Osteocyte (in vitro differentiated cells): ENCODE results near the gene DCDC2C. TPM values are rescaled to one million over a fixed set of nuclear protein-coding genes. Genes with fewer than 3 reads are reported as not detected.
"Not testable (repeated sequence)": the region's sequence is repeated elsewhere in the genome, so short reads cannot be mapped to it uniquely, and the experiment has no call there.

Experiments
- DNase-seq: peaks from one replicate; pipeline ENCODE4 v3.0.0; 2021; ENCODE audit warnings: mixed read lengths; ENCODE audit not compliant: unreplicated experiment; ENCODE audit errors: extremely low spot score
- H3K27ac Mint-ChIP-seq: one replicate; pipeline ENCODE4 v1.8.0; 2021; ENCODE audit warnings: mild to moderate bottlenecking, mixed read lengths; ENCODE audit not compliant: unreplicated experiment
- H3K27me3 Mint-ChIP-seq: one replicate; pipeline ENCODE4 v1.8.0; 2021; ENCODE audit warnings: mixed read lengths; ENCODE audit not compliant: unreplicated experiment
- H3K36me3 Mint-ChIP-seq: one replicate; pipeline ENCODE4 v1.8.0; 2021; ENCODE audit warnings: mixed read lengths; ENCODE audit not compliant: unreplicated experiment
- H3K4me1 Mint-ChIP-seq: one replicate; pipeline ENCODE4 v1.8.0; 2021; ENCODE audit warnings: mixed read lengths; ENCODE audit not compliant: unreplicated experiment
- H3K4me3 Mint-ChIP-seq: one replicate; pipeline ENCODE4 v1.8.0; 2021; ENCODE audit warnings: mild to moderate bottlenecking, moderate library complexity, mixed read lengths; ENCODE audit not compliant: unreplicated experiment
- H3K9me3 Mint-ChIP-seq: one replicate; pipeline ENCODE4 v1.8.0; 2021; ENCODE audit warnings: mixed read lengths; ENCODE audit not compliant: unreplicated experiment
- CTCF ChIP-seq: fragments of 200-600 bp; sonication (generic); IDR thresholded peaks from 2 replicates; pipeline ENCODE4 v1.5.0; 2021; ENCODE audit warnings: antibody characterized with exemption, mild to moderate bottlenecking, moderate library complexity
- total RNA-seq: library from RNA; stranded (reverse); gene quantifications from 2 replicates; pipeline ENCODE4 v1.2.1, GENCODE V29; 2021

Gene DCDC2C
- total RNA-seq, 1 donor from 2014 or later, result not detected

- no peaks in the 10 kb centered on the region for H3K36me3 Mint-ChIP-seq
- H3K27ac Mint-ChIP-seq, result no peak overlapping the region
- no peak overlapping the region for H3K4me3 Mint-ChIP-seq
- no peak for TF ChIP-seq CTCF
- no peak for DNase-seq
- H3K27me3 Mint-ChIP-seq, result no peaks in the 10 kb centered on the region
- H3K4me1 Mint-ChIP-seq, result peaks cover 6% of the 10 kb centered on the region
- H3K9me3 Mint-ChIP-seq, result no peaks in the 10 kb centered on the region
Observed at GRCh38 chr2:3656762-3657721, 46.3 kb upstream of the DCDC2C start.

- H3K4me3 Mint-ChIP-seq, result no peak within 1 kb of the TSS
- no peaks in the 10 kb centered on the region for H3K36me3 Mint-ChIP-seq
- no peak for TF ChIP-seq CTCF
- no peak for DNase-seq
- H3K27ac Mint-ChIP-seq, result no peak within 1 kb of the TSS
- H3K9me3 Mint-ChIP-seq, result no peaks in the 10 kb centered on the region
- peaks cover 6% of the 10 kb centered on the region for H3K4me1 Mint-ChIP-seq
- H3K27me3 Mint-ChIP-seq, result peaks cover 2% of the 10 kb centered on the region
Observed at GRCh38 chr2:3657881-3658280, 45.5 kb upstream of the DCDC2C start, which contains the start of gene ALLC. ALLC (plus strand) TSS chr2:3658200; CDS start chr2:3671158, 12,958 bp downstream.

GRCh38 chr2:3659447-3660432 is 43.6 kb upstream of the DCDC2C start:
- Mint-ChIP-seq H3K27me3 (peaks cover 2% of the 10 kb centered on the region), H3K27ac (no peak overlapping the region), H3K4me1 (peaks cover 6% of the 10 kb centered on the region), H3K4me3 (no peak overlapping the region), H3K36me3 (no peaks in the 10 kb centered on the region), H3K9me3 (no peaks in the 10 kb centered on the region)
- DNase-seq, result no peak
- TF ChIP-seq CTCF, result no peak

- not testable (repeated sequence) for H3K27ac Mint-ChIP-seq, H3K4me3 Mint-ChIP-seq, H3K36me3 Mint-ChIP-seq, H3K27me3 Mint-ChIP-seq, H3K9me3 Mint-ChIP-seq, H3K4me1 Mint-ChIP-seq, DNase-seq
Observed at GRCh38 chr2:3660640-3661039, 42.7 kb upstream of the DCDC2C start.

GRCh38 chr2:3661149-3661660 is 42.2 kb upstream of the DCDC2C start:
- no peaks in the 10 kb centered on the region for H3K9me3 Mint-ChIP-seq
- no peaks in the 10 kb centered on the region for H3K36me3 Mint-ChIP-seq
- peaks cover 2% of the 10 kb centered on the region for H3K27me3 Mint-ChIP-seq
- TF ChIP-seq CTCF, result no peak
- no peak for DNase-seq
- no peak overlapping the region for H3K27ac Mint-ChIP-seq
- H3K4me3 Mint-ChIP-seq, result no peak overlapping the region
- H3K4me1 Mint-ChIP-seq, result peaks cover 6% of the 10 kb centered on the region
